Measurements from ENCODE around the gene TNK1.

Gene TNK1

DNA sequence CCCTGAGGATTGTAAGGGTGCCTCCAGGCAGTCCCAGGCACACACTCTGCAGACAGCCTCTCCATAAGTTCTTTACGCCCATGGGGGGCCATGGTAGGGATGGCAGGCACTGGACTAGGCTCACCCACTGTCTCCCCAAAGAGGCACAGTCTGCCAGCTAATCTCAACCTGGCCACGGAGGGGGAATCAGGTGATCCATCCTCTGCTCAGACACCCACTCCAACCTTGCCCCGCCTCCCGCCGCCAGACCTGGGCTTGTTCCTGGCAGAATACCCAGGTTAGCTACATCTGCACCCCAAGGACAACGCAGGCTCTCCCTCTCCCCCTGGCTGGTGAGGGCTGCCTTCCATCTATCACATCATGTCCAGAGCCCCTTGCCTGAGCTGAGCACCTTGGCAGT is 28.0 kb downstream of the TNK1 start:
- DNase-seq (ENCODE audit: low read depth in 3 of 3) = no peak

DNA sequence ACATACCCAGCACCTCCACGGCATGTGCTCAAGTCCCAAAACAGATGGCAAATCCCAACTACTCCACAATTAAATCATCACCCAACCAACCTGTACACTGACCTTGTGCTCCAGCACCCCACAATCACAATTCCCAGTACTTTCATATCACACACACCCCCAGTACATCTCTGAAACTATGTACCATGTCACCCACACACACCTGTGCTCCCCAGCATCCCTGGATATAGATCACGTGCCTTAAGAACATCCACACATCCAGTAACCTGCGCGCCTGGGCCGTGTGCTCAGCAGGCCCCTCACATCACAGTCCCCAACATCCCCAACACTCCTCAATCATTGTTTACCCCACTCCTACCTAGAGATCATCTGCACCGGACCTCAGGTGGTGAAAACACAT is 28.8 kb downstream of the TNK1 start:
- DNase-seq (ENCODE audit: low read depth in 3 of 3) = no peak

GRCh38 chr17:7410634-7411426 is 29.9 kb downstream of the TNK1 start:
- DNase-seq (ENCODE audit: low read depth in 3 of 3) = no peak

DNA sequence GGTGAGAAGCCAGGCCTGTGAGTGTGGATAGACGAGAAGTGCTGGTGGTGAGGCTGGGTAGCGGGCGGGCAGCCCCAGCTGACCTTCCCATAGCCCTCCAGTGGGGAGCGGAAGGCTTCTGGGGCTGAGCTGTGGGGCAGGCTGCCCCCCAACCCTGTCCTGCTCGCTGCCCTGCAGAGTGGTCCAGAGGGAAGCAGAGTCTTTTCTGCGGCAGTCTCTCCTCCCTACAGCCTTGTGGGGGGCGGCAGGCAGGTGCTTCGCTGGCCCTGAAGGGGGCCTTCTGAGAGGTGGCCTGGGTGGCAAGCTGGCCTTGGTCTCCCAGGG is 30.5 kb downstream of the TNK1 start:
- no peak for DNase-seq (ENCODE audit: low read depth in 3 of 3)

DNA sequence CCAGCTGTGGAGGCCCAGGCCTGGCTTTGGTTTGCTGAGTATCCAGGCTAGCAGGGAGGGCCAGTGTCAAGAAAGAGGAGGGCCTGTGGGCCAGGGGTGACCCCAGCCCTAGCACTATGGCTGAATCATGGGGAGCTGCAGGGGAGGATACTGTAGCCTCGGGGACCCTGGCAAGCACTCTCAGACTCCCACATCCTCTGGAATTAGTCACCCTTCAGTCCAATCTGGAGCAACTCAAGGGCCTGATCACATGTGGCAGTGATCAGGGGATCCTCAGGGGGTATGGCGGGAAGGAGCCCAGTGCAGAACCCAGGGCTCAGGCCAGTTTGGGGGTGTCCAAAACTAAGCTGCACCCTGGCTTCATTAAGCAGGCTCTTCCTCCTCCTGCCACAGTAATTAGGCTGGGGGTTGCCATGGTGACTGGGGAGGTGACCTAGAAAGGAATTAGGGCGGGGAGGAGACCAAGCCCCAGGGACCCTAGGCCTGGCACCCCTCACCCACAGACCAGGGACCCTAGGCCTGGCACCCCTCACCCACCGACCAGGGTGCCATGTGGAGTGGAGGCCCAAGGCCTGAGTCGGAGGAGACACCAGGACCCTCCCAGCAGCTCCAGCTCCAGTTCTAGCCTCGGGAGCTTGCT is 32.6 kb downstream of the TNK1 start:
- DNase-seq (ENCODE audit: low read depth in 3 of 3) = no peak

- DNase-seq (ENCODE audit: low read depth in 3 of 3) = no peak
Measured at GRCh38 chr17:7414837-7415236, 33.9 kb downstream of the TNK1 start.

- no peak for DNase-seq (ENCODE audit: low read depth in 3 of 3)
Measured at GRCh38 chr17:7415784-7416183, 34.9 kb downstream of the TNK1 start.

DNA sequence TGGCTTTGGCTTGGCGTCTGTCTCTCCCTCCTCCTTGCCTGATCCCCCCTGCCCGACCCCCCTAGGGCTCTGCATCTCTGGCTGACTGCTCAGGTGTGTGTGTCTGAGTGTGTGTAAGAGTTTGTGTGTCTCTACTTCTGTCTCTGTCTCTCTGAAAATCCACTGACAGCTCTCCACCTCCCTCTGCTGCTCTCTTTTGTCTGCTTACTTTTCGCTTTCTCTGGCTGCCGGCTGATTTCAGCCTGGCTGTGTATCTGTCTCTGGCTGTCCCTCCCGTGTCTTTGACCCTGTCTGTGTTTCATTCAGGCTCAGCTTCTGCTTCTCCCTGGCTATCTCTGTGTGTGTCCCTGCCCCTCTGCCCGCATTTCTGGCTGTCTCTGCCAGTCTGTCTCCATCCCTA is 35.4 kb downstream of the TNK1 start:
- DNase-seq (ENCODE audit: low read depth in 3 of 3) = no peak

DNA sequence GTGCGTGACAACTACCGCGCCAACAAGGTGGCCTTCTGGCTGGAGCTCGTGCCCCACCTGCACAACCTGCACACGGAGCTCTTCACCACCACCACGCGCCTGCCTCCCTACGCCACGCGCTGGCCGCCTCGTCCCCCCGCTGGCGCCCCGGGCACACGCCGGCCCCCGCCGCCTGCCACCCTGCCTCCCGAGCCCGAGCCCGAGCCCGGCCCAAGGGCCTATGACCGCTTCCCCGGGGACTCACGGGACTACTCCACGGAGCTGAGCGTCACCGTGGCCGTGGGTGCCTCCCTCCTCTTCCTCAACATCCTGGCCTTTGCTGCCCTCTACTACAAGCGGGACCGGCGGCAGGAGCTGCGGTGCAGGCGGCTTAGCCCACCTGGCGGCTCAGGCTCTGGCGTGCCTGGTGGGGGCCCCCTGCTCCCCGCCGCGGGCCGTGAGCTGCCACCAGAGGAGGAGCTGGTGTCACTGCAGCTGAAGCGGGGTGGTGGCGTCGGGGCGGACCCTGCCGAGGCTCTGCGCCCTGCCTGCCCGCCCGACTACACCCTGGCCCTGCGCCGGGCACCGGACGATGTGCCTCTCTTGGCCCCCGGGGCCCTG is 36.3 kb downstream of the TNK1 start:
- no peak for DNase-seq (ENCODE audit: low read depth in 3 of 3)

DNA sequence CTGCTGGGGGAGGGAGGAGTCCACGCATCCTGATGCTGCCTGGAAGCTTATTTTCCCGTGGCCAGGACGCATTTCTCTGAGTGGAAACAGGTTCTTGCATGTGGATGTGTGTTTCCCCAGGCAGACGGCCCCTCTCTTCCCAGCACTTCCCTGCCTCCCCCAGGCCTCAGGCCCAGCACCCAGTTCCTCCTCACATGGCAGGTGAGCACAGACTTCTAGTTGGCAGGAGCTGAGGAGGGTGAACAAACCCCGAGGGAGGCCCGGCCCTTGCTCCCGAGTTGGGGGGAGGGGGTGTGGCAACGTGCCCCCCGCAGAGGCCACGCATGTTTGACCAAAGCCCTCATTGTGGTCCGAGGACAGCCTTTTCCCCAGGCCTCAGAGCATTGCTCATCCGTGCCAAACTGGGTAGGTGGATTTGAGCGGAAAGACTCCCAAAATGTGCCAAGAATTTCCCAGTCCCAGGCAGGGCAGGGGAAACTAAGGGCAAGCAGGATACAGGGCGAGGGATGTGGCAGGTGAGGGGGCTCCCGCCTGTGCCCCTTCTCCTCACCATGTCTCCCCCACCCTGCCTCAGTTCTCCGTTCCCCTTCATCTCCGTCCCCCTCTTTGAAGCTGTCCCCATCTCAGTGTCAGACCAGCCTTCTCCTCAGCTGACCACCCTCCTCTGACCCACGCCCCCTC is 37.7 kb downstream of the TNK1 start:
- no peak for DNase-seq (ENCODE audit: low read depth in 3 of 3)

- no peak for DNase-seq (ENCODE audit: low read depth in 3 of 3)
Measured at GRCh38 chr17:7419819-7420610, 39.1 kb downstream of the TNK1 start, which contains the start of gene SPEM1. TSS of gene SPEM1 (plus strand) at chr17:7420324. CDS start at chr17:7420385, 61 bp downstream.

- no peak for DNase-seq (ENCODE audit: low read depth in 3 of 3)
Measured at GRCh38 chr17:7421186-7421585, 40.3 kb downstream of the TNK1 start.

DNA sequence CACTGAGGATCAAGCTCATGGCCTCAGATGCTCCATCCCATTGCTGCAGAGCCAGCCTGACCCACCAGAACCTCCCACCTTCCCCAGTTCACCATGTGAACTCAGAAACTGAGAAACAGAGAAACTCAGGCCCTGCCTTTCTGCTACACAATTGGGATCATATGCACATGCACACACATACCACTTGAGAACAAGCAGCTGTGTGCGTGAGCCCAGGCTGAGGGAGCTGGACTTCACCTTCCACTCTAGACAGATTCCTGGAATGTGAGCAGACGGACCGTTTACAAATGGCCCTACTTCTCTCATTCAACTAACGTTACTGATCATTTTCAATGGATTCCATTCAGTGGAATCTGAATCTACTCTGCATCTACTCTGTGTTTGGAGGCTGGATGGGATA is 42.8 kb downstream of the TNK1 start:
- DNase-seq (ENCODE audit: low read depth in 3 of 3) = no peak

DNA sequence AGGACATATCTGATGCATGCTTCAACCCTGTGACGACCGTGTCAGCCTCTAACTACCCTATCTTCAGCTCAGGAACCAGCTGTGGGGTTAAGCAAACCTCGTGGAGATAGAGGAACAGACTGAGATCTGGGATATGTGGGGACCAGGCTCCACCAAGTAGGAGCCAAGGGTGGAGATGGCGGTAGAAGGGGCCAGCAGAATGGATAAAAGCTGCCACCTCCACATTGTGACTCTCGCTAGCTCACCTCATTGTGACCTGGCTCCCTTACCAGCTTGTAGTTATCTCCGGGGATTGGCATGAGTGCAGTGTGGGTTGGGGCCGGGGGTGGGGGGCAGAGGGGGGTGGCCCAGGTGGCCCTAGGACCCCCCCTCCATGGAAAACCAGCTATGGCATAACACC is 44.4 kb downstream of the TNK1 start, which contains the start of gene SPEM2:
TSS of gene SPEM2 (plus strand) at position 301 of the 400 bp plus-strand sequence. CDS start at position 374, 73 bp downstream.
- no peak for DNase-seq (ENCODE audit: low read depth in 3 of 3)

DNA sequence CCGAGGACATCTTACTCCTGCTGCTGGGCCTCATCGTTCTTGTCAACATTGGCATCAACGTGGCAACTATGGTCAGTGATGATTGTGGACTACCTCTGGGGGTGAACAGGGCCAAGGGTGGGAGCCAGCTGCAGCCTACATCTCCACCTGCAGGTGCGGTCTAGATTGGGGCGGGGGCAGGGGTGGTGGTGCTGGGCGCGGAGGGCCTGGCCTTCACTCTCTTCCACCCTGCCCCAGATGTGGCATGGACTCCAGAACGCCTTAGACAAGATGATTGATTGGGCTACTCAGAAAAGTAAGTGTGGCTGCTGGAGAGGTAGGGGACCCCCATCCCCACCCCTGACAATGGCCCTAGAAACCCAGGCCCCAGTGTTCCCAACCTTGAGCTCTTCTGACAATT is 44.9 kb downstream of the TNK1 start:
- no peak for DNase-seq (ENCODE audit: low read depth in 3 of 3)

- DNase-seq (ENCODE audit: low read depth in 3 of 3) = no peak
Measured at GRCh38 chr17:7426203-7426863, 45.4 kb downstream of the TNK1 start.

GRCh38 chr17:7426896-7427489 is 46.1 kb downstream of the TNK1 start:
- no peak for DNase-seq (ENCODE audit: low read depth in 3 of 3)

- DNase-seq (ENCODE audit: low read depth in 3 of 3) = no peak
Measured at GRCh38 chr17:7427549-7427948, 46.7 kb downstream of the TNK1 start.

DNA sequence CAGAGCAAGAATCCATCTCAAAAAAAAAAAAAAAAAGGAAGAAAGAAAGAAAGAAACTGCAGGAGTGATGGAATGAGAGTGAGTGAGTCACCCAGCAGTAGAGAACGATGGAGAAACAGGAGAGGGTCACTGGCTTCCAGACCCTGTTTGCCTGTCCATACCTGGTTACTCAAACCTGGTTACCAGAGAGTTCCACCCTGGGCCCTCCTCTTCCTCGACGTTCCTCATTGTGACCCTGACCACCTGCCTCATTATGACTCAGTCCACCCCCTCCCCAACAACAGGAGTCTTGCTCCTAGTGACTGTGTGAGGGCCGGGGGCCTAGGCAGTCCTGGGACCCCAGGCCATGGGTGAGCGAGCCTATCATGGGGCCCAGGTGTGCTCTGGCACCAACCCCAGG is 47.7 kb downstream of the TNK1 start, which contains the start of gene SPEM3:
TSS of gene SPEM3 (plus strand) at position 301 of the 400 bp plus-strand sequence. CDS start at position 347, 46 bp downstream.
- DNase-seq (ENCODE audit: low read depth in 3 of 3) = no peak

DNA sequence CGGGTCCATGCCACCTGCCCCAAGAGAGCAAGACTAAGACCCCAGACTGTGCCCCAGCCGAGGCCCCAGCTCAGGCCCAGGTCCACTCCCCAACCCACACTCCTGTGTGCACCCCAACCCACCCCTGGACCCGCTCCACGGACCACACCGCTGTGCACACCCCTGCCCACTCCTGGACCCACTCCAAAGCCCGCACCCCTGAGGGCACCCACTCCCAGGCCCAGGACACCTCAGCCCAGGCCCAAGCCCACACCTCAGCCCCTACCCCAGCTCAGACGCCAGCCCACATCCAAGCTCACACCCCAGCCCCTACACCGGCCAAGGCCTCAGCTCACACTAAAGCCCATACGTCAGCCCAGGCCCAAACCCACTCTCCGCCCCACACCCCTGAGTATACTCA is 48.8 kb downstream of the TNK1 start:
- no peak for DNase-seq (ENCODE audit: low read depth in 3 of 3)

DNA sequence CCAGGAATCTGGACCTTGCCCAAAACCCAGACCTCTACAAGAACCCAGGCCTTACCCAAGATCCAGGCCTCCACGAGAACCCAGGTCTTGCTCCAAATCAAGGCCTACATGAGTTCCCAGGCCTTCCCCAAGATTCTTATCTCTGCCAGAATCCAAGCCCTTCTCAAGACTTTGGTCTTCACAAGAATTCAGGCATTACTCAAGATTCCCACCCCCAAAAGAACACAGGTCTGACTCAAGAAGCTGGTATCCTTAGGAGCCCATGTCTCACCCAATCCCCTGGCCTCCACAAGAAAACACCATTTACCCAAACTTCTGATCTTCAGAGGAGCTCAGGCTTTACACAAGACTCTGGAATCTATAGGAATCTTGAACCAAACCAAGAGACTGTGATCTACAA is 50.3 kb downstream of the TNK1 start:
- no peak for DNase-seq (ENCODE audit: low read depth in 3 of 3)
